ENCODE results near the gene HIVEP3. TPM values are rescaled to one million over a fixed set of nuclear protein-coding genes. Genes with fewer than 3 reads are reported as not detected.

HIVEP3 gene
- total RNA-seq, 2 donors from 2014 or later, result 4.7 to 5.8 TPM

DNA sequence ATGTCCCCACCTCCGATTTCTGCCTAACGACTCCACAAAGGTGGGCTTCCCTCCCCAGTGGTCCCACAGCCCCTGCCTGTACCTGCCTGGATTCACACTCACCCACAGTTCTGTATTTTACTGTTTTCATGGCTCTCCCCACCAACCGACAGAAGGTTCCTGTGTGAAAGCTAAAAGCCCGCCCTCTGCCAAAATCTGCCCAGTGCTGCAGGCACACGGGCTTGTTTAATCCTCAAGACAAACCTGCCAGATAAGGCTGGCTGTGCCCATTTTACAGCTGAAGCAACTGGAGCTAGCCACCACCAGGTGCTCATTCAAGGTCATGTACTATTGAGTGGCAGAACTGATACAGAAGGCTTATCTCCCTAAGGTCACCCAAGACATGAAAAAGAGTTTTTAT, 114.5 kb downstream of the HIVEP3 start:
- H3K9me3 ChIP-seq, result no peaks in the 10 kb centered on the region
- DNase-seq (ENCODE audit: low spot score), result no peak
- H3K4me3 ChIP-seq, result no peak overlapping the region
- no peaks in the 10 kb centered on the region for H3K36me3 ChIP-seq
- peaks cover 0 to 40% of the 10 kb centered on the region in 2 donors for H3K4me1 ChIP-seq
- TF ChIP-seq, protein P1, sequence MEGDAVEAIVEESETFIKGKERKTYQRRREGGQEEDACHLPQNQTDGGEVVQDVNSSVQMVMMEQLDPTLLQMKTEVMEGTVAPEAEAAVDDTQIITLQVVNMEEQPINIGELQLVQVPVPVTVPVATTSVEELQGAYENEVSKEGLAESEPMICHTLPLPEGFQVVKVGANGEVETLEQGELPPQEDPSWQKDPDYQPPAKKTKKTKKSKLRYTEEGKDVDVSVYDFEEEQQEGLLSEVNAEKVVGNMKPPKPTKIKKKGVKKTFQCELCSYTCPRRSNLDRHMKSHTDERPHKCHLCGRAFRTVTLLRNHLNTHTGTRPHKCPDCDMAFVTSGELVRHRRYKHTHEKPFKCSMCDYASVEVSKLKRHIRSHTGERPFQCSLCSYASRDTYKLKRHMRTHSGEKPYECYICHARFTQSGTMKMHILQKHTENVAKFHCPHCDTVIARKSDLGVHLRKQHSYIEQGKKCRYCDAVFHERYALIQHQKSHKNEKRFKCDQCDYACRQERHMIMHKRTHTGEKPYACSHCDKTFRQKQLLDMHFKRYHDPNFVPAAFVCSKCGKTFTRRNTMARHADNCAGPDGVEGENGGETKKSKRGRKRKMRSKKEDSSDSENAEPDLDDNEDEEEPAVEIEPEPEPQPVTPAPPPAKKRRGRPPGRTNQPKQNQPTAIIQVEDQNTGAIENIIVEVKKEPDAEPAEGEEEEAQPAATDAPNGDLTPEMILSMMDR (IDR thresholded peaks at IDR 0.05), result no peak
- no peaks in the 10 kb centered on the region for H3K27me3 ChIP-seq
- no peak overlapping the region for H3K27ac ChIP-seq

DNA sequence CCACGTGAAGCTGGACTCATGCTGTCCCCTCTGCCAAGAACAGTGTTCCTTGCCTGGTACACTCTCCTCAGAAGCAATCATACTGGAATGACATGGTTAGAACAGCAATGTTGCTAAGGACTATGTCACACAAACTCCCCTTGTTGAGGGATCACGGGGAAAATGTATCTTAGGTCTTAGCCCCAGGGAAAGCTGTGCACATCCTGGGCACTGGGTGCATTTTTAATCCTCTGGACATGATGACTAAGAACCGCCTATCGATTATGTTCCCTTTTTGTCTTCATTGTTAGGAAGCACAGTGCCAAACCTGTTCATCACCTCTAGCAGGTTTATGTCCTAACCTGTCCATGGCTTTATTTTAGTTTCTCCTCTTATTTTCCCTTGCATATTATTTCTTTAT, 115.1 kb downstream of the HIVEP3 start:
- H3K27me3 ChIP-seq, result no peaks in the 10 kb centered on the region
- H3K4me1 ChIP-seq, result peaks cover 0 to 40% of the 10 kb centered on the region in 2 donors
- H3K36me3 ChIP-seq, result no peaks in the 10 kb centered on the region
- H3K9me3 ChIP-seq, result no peaks in the 10 kb centered on the region
- no peak overlapping the region for H3K4me3 ChIP-seq
- DNase-seq (ENCODE audit: low spot score), result no peak
- TF ChIP-seq, protein P1 (IDR thresholded peaks at IDR 0.05), result no peak
- H3K27ac ChIP-seq, result no peak overlapping the region

DNA sequence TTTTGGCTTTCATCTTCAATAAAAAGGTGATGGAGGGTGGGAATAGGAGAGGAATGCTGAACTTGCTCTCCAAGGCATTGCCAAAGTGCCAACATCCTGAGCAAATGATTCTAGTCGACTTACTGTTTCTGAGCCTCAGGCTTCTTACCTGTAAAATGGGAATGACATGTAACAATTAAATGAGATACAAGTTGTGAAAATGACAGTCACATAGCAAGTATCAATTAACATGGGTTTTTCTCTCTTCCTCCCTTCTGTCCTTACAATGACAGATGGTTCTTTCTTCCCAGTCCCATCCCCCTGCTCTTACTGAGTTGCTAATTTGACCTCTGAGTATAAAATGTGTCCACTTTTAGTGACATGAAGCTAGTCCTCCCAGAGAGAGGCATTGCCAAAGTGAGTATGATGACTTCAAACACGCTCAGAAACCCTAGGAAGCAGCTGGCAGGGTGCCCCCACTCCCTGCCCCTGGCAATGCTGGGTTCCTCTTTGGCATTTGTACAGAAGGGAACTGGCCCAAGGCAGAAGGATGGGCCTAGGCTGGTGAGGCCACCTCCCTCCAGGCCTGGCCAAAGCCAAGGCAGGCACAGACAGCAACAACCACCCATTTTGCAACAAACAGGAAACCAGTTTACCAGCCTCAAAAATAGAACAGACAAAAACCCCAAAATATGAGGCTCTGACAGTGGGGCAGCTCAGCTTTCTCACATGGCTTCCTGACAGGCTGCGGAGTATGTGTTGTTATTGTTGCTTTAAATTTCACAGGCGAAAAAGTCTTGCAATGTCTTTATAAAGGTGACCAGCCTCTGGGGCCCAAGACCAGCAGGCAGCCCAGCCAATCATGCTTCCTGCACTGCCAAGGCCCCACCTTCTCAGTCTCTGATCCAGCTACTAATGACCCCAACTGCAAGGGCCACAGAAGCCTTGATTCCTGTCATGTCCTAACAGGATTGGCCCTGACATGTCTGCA, 115.9 kb downstream of the HIVEP3 start:
- TF ChIP-seq, protein P1 (IDR thresholded peaks at IDR 0.05), result no peak
- H3K27ac ChIP-seq, result no peak overlapping the region
- no peaks in the 10 kb centered on the region for H3K9me3 ChIP-seq
- peak; percentile 70 for DNase-seq (ENCODE audit: low spot score)
- no peaks in the 10 kb centered on the region for H3K27me3 ChIP-seq
- no peaks in the 10 kb centered on the region for H3K36me3 ChIP-seq
- H3K4me1 ChIP-seq, result peaks cover 0 to 31% of the 10 kb centered on the region in 2 donors
- no peak overlapping the region for H3K4me3 ChIP-seq

DNA sequence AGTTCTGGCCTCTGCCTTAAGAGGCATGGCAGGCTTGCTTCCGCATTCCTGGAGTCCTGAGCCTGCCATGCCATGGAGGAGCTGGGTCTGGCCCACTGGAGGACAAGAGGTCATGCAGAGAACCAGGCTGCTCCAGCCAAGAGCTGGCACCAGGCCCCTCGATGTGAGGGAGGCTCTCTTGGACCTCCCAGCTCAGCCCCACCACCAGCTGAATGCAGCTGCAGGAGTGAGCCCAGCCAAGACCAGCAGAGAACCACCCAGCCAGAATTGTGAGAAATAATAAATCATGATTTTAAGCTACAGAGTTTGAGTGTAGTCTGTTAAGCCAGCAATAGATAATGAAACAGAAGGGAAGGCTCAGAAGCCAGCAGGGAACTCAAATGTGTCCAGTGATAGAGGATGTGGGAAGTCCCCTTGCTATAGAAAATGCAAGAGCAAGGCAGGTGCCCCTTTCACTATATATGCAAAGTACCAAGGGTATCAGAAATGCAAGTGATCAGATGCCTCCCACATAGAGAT, 118.4 kb downstream of the HIVEP3 start:
- no peak for DNase-seq (ENCODE audit: low spot score)
- H3K36me3 ChIP-seq, result no peaks in the 10 kb centered on the region
- H3K9me3 ChIP-seq, result no peaks in the 10 kb centered on the region
- H3K4me1 ChIP-seq, result peaks cover 0 to 16% of the 10 kb centered on the region in 2 donors
- no peaks in the 10 kb centered on the region for H3K27me3 ChIP-seq
- no peak overlapping the region for H3K4me3 ChIP-seq
- TF ChIP-seq, protein P1 (IDR thresholded peaks at IDR 0.05), result no peak
- H3K27ac ChIP-seq, result no peak overlapping the region

DNA sequence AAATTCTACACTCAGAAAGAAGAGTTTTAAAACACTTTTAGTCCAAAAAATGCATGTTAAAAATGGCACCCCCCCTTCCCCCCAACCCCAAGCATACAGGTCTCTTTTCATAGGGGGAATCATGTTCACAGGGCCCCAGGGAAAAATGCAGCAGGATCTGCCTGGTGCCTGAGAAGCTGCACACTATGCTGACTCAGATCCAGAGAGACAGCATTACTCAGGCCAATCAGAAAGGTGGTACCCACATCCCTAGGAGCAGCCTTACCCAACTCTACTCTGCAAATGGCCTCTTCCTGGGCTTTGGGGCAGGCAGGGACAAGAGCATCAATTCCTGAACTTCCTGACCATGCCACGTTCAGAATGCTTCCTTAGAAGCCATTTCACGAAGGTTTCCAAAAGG, 119.0 kb downstream of the HIVEP3 start:
- H3K36me3 ChIP-seq, result no peaks in the 10 kb centered on the region
- no peak for DNase-seq (ENCODE audit: low spot score)
- no peak overlapping the region for H3K27ac ChIP-seq
- H3K4me1 ChIP-seq, result peaks cover 0 to 16% of the 10 kb centered on the region in 2 donors
- TF ChIP-seq, protein P1 (IDR thresholded peaks at IDR 0.05), result no peak
- H3K4me3 ChIP-seq, result no peak overlapping the region
- H3K27me3 ChIP-seq, result no peaks in the 10 kb centered on the region
- H3K9me3 ChIP-seq, result no peaks in the 10 kb centered on the region

Data from right atrium auricular region (tissue), 2 donors.